ENCODE results near the gene MUC21. TPM values are rescaled to one million over a fixed set of nuclear protein-coding genes. Genes with fewer than 3 reads are reported as not detected.

Gene MUC21
- total RNA-seq, 1 experiment from 2014 or later, result not detected

- no peaks in the 10 kb centered on the region for H3K9me3 ChIP-seq (ENCODE audit: control insufficient read depth, insufficient read depth, low read depth, low read length)
- CTCF ChIA-PET, result no interaction called here
- no peak for ATAC-seq
- H3K4me3 ChIP-seq (ENCODE audit: low read depth in 2 of 2, low read length in 2 of 2), result no peak overlapping the region
- no peak overlapping the region for H3K27ac ChIP-seq (ENCODE audit: low read length)
- no peaks in the 10 kb centered on the region for H3K36me3 ChIP-seq (ENCODE audit: control insufficient read depth, insufficient read depth, low read length)
- intact Hi-C loops (cut with micrococcal nuclease; ENCODE audit: unreplicated experiment) (no loop called here), in situ Hi-C loops (cut with HindIII; ENCODE audit: low pct_unique_long_range_greater_than_20kb, low sequenced_read_pairs) (no loop called here)
- no peak for DNase-seq (ENCODE audit: low read depth, low spot score)
- H3K27me3 ChIP-seq (ENCODE audit: control insufficient read depth, insufficient read depth, low read length), result no peaks in the 10 kb centered on the region
- TF ChIP-seq TCF7L2 (IDR thresholded peaks at IDR 0.05; ENCODE audit: low read depth, low read length) (no peak), SIN3A (IDR thresholded peaks at IDR 0.05; ENCODE audit: borderline replicate concordance, insufficient read depth, low read depth, low read length) (no peak), CTCF (IDR thresholded peaks at IDR 0.05) (no peak), REST (IDR thresholded peaks at IDR 0.05; ENCODE audit: insufficient read depth in 1 of 2, low read depth in 2 of 2, low read length in 1 of 2) (no peak), POLR2AphosphoS5 (IDR thresholded peaks at IDR 0.05; ENCODE audit: low read depth, low read length) (no peak)
- POLR2A ChIA-PET, result no interaction called here
- H3K4me1 ChIP-seq (ENCODE audit: control insufficient read depth, insufficient read depth, low read length), result no peaks in the 10 kb centered on the region; the same call in 1 of the 2 replicates
- BruUV-seq (replicated peaks), result no TSS peak
Measured at GRCh38 chr6:30988209-30988825, 4.8 kb downstream of the MUC21 start.

GRCh38 chr6:30990422-30991086 is 7.0 kb downstream of the MUC21 start:
- POLR2A ChIA-PET, result no interaction called here
- H3K4me3 ChIP-seq (ENCODE audit: low read depth in 2 of 2, low read length in 2 of 2), result peak overlapping the region in 1 of 2 experiments; percentile 5; a peak in 1 of 4 replicates
- BruUV-seq (replicated peaks), result no TSS peak
- H3K36me3 ChIP-seq (ENCODE audit: control insufficient read depth, insufficient read depth, low read length), result no peaks in the 10 kb centered on the region
- intact Hi-C loops (cut with micrococcal nuclease; ENCODE audit: unreplicated experiment), result no loop called here
- no peak for TF ChIP-seq TCF7L2 (IDR thresholded peaks at IDR 0.05; ENCODE audit: low read depth, low read length)
- TF ChIP-seq POLR2AphosphoS5 (IDR thresholded peaks at IDR 0.05; ENCODE audit: low read depth, low read length), result no peak
- no peak for TF ChIP-seq CTCF (IDR thresholded peaks at IDR 0.05)
- TF ChIP-seq SIN3A (IDR thresholded peaks at IDR 0.05; ENCODE audit: borderline replicate concordance, insufficient read depth, low read depth, low read length), result no peak
- no peak for TF ChIP-seq REST (IDR thresholded peaks at IDR 0.05; ENCODE audit: insufficient read depth in 1 of 2, low read depth in 2 of 2, low read length in 1 of 2)
- no peak overlapping the region for H3K27ac ChIP-seq (ENCODE audit: low read length)
- H3K9me3 ChIP-seq (ENCODE audit: control insufficient read depth, insufficient read depth, low read depth, low read length), result no peaks in the 10 kb centered on the region
- ATAC-seq (peak; percentile 45; the same call in 1 of the 2 replicates), DNase-seq (ENCODE audit: low read depth, low spot score) (no peak)
- CTCF ChIA-PET, result no interaction called here
- H3K27me3 ChIP-seq (ENCODE audit: control insufficient read depth, insufficient read depth, low read length), result no peaks in the 10 kb centered on the region
- H3K4me1 ChIP-seq (ENCODE audit: control insufficient read depth, insufficient read depth, low read length), result no peaks in the 10 kb centered on the region; the same call in 1 of the 2 replicates
- in situ Hi-C loops (cut with HindIII; ENCODE audit: low pct_unique_long_range_greater_than_20kb, low sequenced_read_pairs), result no loop called here

Data from Panc1 (cell line).